Mucosa of descending colon (tissue), 3 donors: ENCODE data around the gene GAREM2. TPM values are rescaled to one million over a fixed set of nuclear protein-coding genes. Genes with fewer than 3 reads are reported as not detected.

Experiments used
- ATAC-seq: fragments of 200-7000 bp; cut with Tn5 transposase; one replicate; pipeline ENCODE4 v1.9.1; 2020; ENCODE audit warnings: mild to moderate bottlenecking, moderate library complexity
- DNase-seq, 3 donors: peaks; one replicate each; pipeline ENCODE4 v3.0.0-alpha.2; 2020
- H3K36me3 ChIP-seq: fragments of 200-600 bp; one replicate; pipeline ENCODE4 v1.8.0; 2021; ENCODE audit warnings: low read depth, mild to moderate bottlenecking
- H3K4me1 ChIP-seq: fragments of 200-600 bp; one replicate; pipeline ENCODE4 v1.8.0; 2021; ENCODE audit warnings: low read depth, mild to moderate bottlenecking
- H3K4me3 ChIP-seq: fragments of 200-600 bp; one replicate; pipeline ENCODE4 v1.8.0; 2021; ENCODE audit warnings: mild to moderate bottlenecking
- H3K9me3 ChIP-seq: fragments of 200-600 bp; one replicate; pipeline ENCODE4 v1.8.0; 2021; ENCODE audit warnings: mild to moderate bottlenecking
- CTCF ChIP-seq: fragments of 200-600 bp; IDR thresholded peaks from one replicate; pipeline ENCODE4 v1.8.0; 2022; ENCODE audit warnings: antibody characterized with exemption, mild to moderate bottlenecking
- intact Hi-C, 2 donors: fragments of 100-400 bp; cut with DNase I in 1 of 2; cut with micrococcal nuclease in 1 of 2; formaldehyde crosslinking; loops; one replicate each; pipeline versions ENCODE4 v1.11.0 to v1.11.1; 2022; cut with DNase I, micrococcal nuclease
- total RNA-seq, 3 donors: library from RNA; stranded (reverse); fragmentation: NEBNext Ultra II Directional in 2 of 3; extraction: Animal tissue kit (Norgen Biotek cat#: 25700) in 2 of 3; gene quantifications; one replicate each; pipeline versions ENCODE4 v1.2.1 to v1.2.4, GENCODE V29; 2021 to 2023
- donor health status: DM: no; HTN: no; CAD: no; lungs with moderate emphysema.
- donor health status: DM: no; HTN: no; CAD: no.
- donor health status: DM: no; HTN: yes; CAD: no.

GAREM2 gene
- total RNA-seq, 3 donors from 2014 or later, result 4.0 to 8.8 (median 6.7) TPM

- TF ChIP-seq CTCF, result no peak
- Histone ChIP-seq H3K4me1 (no peaks in the 10 kb centered on the region), H3K9me3 (no peaks in the 10 kb centered on the region), H3K36me3 (no peaks in the 10 kb centered on the region), H3K4me3 (no peak overlapping the region)
- ATAC-seq, result no peak
- intact Hi-C loops, result no loop called here
- no peak for DNase-seq
Measured at GRCh38 chr2:26216587-26216986, 43.7 kb downstream of the GAREM2 start.

- DNase-seq (no peak), ATAC-seq (no peak)
- no peaks in the 10 kb centered on the region for H3K4me1 ChIP-seq
- TF ChIP-seq CTCF, result no peak
- H3K9me3 ChIP-seq, result no peaks in the 10 kb centered on the region
- no peaks in the 10 kb centered on the region for H3K36me3 ChIP-seq
- no peak overlapping the region for H3K4me3 ChIP-seq
- intact Hi-C loops, result no loop called here
Measured at GRCh38 chr2:26217720-26218119, 44.8 kb downstream of the GAREM2 start.

GRCh38 chr2:26223018-26223417 lies 50.1 kb downstream of the GAREM2 start:
- no peak for TF ChIP-seq CTCF
- H3K4me3 ChIP-seq, result no peak overlapping the region
- intact Hi-C loops, result no loop called here
- ATAC-seq, result no peak
- H3K36me3 ChIP-seq, result peaks cover 3% of the 10 kb centered on the region
- no peaks in the 10 kb centered on the region for H3K9me3 ChIP-seq
- DNase-seq, result no peak
- H3K4me1 ChIP-seq, result no peaks in the 10 kb centered on the region

- H3K4me3 ChIP-seq, result no peak overlapping the region
- TF ChIP-seq CTCF, result no peak
- DNase-seq, result no peak
- intact Hi-C loops, result no loop called here
- H3K4me1 ChIP-seq, result no peaks in the 10 kb centered on the region
- no peaks in the 10 kb centered on the region for H3K9me3 ChIP-seq
- peaks cover 3% of the 10 kb centered on the region for H3K36me3 ChIP-seq
- ATAC-seq, result no peak
Measured at GRCh38 chr2:26224095-26224494, 51.2 kb downstream of the GAREM2 start.

- DNase-seq, result no peak
Measured at GRCh38 chr2:26229595-26229994, 56.7 kb downstream of the GAREM2 start.

More at GRCh38 chr2:26229595-26229994, 56.7 kb downstream of the GAREM2 start:
- Histone ChIP-seq H3K9me3 (no peaks in the 10 kb centered on the region), H3K36me3 (peaks cover 5% of the 10 kb centered on the region), H3K4me1 (no peaks in the 10 kb centered on the region), H3K4me3 (no peak overlapping the region)
- intact Hi-C loops, result no loop called here
- no peak for ATAC-seq
- TF ChIP-seq CTCF, result no peak
